Measurements from ENCODE around the gene ZNF524. TPM values are rescaled to one million over a fixed set of nuclear protein-coding genes. Genes with fewer than 3 reads are reported as not detected.

ZNF524 gene
- total and polyA plus RNA-seq, 2 donors (not counting 1 experiment from before 2014, with no cell fraction given) = 2.6 to 16.8 TPM

- no peaks in the 10 kb centered on the region for H3K27me3 ChIP-seq (ENCODE audit: control insufficient read depth, insufficient read depth, low read length)
- H4K20me1 ChIP-seq (ENCODE audit: control insufficient read depth, extremely low read depth, insufficient read depth, low read length) = no peaks in the 10 kb centered on the region
- peaks cover 12% of the 10 kb centered on the region for H3K36me3 ChIP-seq (ENCODE audit: control insufficient read depth, insufficient read depth, low read length)
- H3K9me3 ChIP-seq (ENCODE audit: control insufficient read depth, insufficient read depth, low read depth, low read length) = no peaks in the 10 kb centered on the region
- TF ChIP-seq EZH2 (IDR thresholded peaks at IDR 0.05; ENCODE audit: low read length, missing control alignments) = no peak
- no peak for TF ChIP-seq CTCF (conservative IDR thresholded peaks at IDR 0.05 in 1 of 2, IDR thresholded peaks at IDR 0.05 in 1 of 2; ENCODE audit: low read depth in 1 of 2, low read length in 2 of 2)
- no peak for DNase-seq (ENCODE audit: low read depth in 2 of 2)
- peak overlapping the region; percentile 55 for H3K4me2 ChIP-seq (ENCODE audit: extremely low read depth, insufficient read depth, low read length)
- no peak overlapping the region for H2AFZ ChIP-seq (ENCODE audit: low read length)
- H3K4me3 ChIP-seq (replicated peaks in 1 of 4; ENCODE audit: control extremely low read depth in 1 of 4, insufficient read depth in 1 of 4, low read depth in 3 of 4, low read length in 4 of 4) = peak overlapping the region; percentile 81 to 87 (median 85)
- peak overlapping the region; percentile 51 for H3K27ac ChIP-seq (ENCODE audit: insufficient read depth, low read length)
- peaks cover 30% of the 10 kb centered on the region for H3K79me2 ChIP-seq (ENCODE audit: control insufficient read depth, insufficient read depth, low read length)
- peaks cover 16% of the 10 kb centered on the region for H3K4me1 ChIP-seq (ENCODE audit: control insufficient read depth, extremely low read depth, insufficient read depth, low read length)
- H3K9ac ChIP-seq (ENCODE audit: insufficient read depth, low read length) = peak overlapping the region; percentile 74
These were observed 44.2 kb downstream of the ZNF524 start for GRCh38 chr19:55644191-55644833.

- Histone ChIP-seq H3K4me2 (ENCODE audit: extremely low read depth, insufficient read depth, low read length) (peak overlapping the region; percentile 55), H3K9ac (ENCODE audit: insufficient read depth, low read length) (no peak overlapping the region)
These were observed 44.9 kb downstream of the ZNF524 start for GRCh38 chr19:55644842-55645511.

More at GRCh38 chr19:55644842-55645511, 44.9 kb downstream of the ZNF524 start:
- Histone ChIP-seq H3K9me3 (ENCODE audit: control insufficient read depth, insufficient read depth, low read depth, low read length) (no peaks in the 10 kb centered on the region), H3K36me3 (ENCODE audit: control insufficient read depth, insufficient read depth, low read length) (peaks cover 12% of the 10 kb centered on the region), H3K4me3 (replicated peaks in 1 of 4; ENCODE audit: control extremely low read depth in 1 of 4, insufficient read depth in 1 of 4, low read depth in 3 of 4, low read length in 4 of 4) (peak overlapping the region in 3 of 4 experiments; percentile 81 to 87 (median 84)), H4K20me1 (ENCODE audit: control insufficient read depth, extremely low read depth, insufficient read depth, low read length) (no peaks in the 10 kb centered on the region), H3K27ac (ENCODE audit: insufficient read depth, low read length) (no peak overlapping the region), H3K79me2 (ENCODE audit: control insufficient read depth, insufficient read depth, low read length) (peaks cover 30% of the 10 kb centered on the region), H3K27me3 (ENCODE audit: control insufficient read depth, insufficient read depth, low read length) (no peaks in the 10 kb centered on the region), H2AFZ (ENCODE audit: low read length) (no peak overlapping the region), H3K4me1 (ENCODE audit: control insufficient read depth, extremely low read depth, insufficient read depth, low read length) (peaks cover 16% of the 10 kb centered on the region)
- TF ChIP-seq CTCF (conservative IDR thresholded peaks at IDR 0.05 in 1 of 2, IDR thresholded peaks at IDR 0.05 in 1 of 2; ENCODE audit: low read depth in 1 of 2, low read length in 2 of 2) (no peak), EZH2 (IDR thresholded peaks at IDR 0.05; ENCODE audit: low read length, missing control alignments) (no peak)
- no peak for DNase-seq (ENCODE audit: low read depth in 2 of 2)

Measured in fibroblast of lung (primary cell).